B cell (primary cell): ENCODE results near the gene CAMK1D. TPM values are rescaled to one million over a fixed set of nuclear protein-coding genes. Genes with fewer than 3 reads are reported as not detected.

Experiments
- ATAC-seq: fragments of 200-7000 bp; cut with Tn5 transposase; one replicate; pipeline ENCODE4 v1.10.0; 2021; ENCODE audit warnings: low read depth, mild to moderate bottlenecking, moderate number of reproducible peaks, moderate library complexity
- CTCF ChIA-PET: fragments of 350-600 bp; sonication (Branson Sonifier 250); formaldehyde crosslinking; loops from one replicate; lab custom pipeline; 2021; ENCODE audit warnings: antibody characterized with exemption, inconsistent platforms; lab: Charles Lee
- POLR2A ChIA-PET: fragments of 350-600 bp; sonication (Branson Sonifier 250); formaldehyde crosslinking; loops from one replicate; lab custom pipeline; 2021; ENCODE audit warnings: antibody characterized with exemption; lab: Charles Lee
- DNase-seq: peaks from one replicate; pipeline ENCODE4 v3.0.0; 2013
- H2AFZ ChIP-seq: 2 replicates; pipeline ENCODE4 v1.6.1; 2012; ENCODE audit warnings: mild to moderate bottlenecking, low read depth, low read length; ENCODE audit not compliant: insufficient read depth, poor library complexity, severe bottlenecking
- H3K27ac ChIP-seq, 2 donors: 1 replicate in 1 of 2; 2 replicates in 1 of 2; pipeline ENCODE4 v1.5.1; 2012 to 2013; ENCODE audit warnings: low read length in 2 of 2, mild to moderate bottlenecking in 2 of 2, moderate library complexity in 1 of 2
- H3K27me3 ChIP-seq, 4 experiments: fragments of 200-600 bp in 1 of 4; sonication (generic) in 1 of 4; replicated peaks in 1 of 4; 1 replicate in 2 of 4; 2 replicates in 2 of 4; pipeline versions ENCODE4 v1.6.1 to v1.7.0; 2013 to 2016; ENCODE audit warnings: low read length in 3 of 4, mild to moderate bottlenecking in 2 of 4, mixed read lengths in 1 of 4, moderate library complexity in 1 of 4; ENCODE audit not compliant: insufficient read depth in 4 of 4, control insufficient read depth in 3 of 4; ENCODE audit errors: control extremely low read depth in 1 of 4
- H3K36me3 ChIP-seq, 2 experiments: replicated peaks in 1 of 2; 1 replicate in 1 of 2; 2 replicates in 1 of 2; pipeline versions ENCODE4 v1.6.1 to v1.7.1; 2013; ENCODE audit warnings: low read length in 1 of 2; ENCODE audit not compliant: insufficient read depth in 2 of 2, control insufficient read depth in 1 of 2; ENCODE audit errors: control extremely low read depth in 1 of 2, extremely low read depth in 1 of 2
- H3K4me1 ChIP-seq, 2 donors: fragments of 200-600 bp in 1 of 2; sonication (generic) in 1 of 2; 1 replicate in 1 of 2; 2 replicates in 1 of 2; pipeline versions ENCODE4 v1.5.1 to v1.6.1; 2013 to 2017; ENCODE audit warnings: low read length in 2 of 2; ENCODE audit not compliant: control insufficient read depth in 2 of 2, insufficient read depth in 2 of 2
- H3K4me2 ChIP-seq: replicated peaks from 2 replicates; pipeline ENCODE3; 2012; ENCODE audit warnings: mild to moderate bottlenecking, low read depth, low read length; ENCODE audit not compliant: poor library complexity, severe bottlenecking
- H3K4me3 ChIP-seq, 5 experiments: fragments of 200-600 bp in 1 of 5; sonication (generic) in 1 of 5; 1 replicate in 3 of 5; 2 replicates in 2 of 5; pipeline versions ENCODE4 v1.5.1 to v1.7.0; 2011 to 2016; ENCODE audit warnings: low read length in 4 of 5, mild to moderate bottlenecking in 4 of 5, low read depth in 2 of 5, control low read depth in 1 of 5, moderate library complexity in 1 of 5; ENCODE audit not compliant: insufficient read depth in 1 of 5; ENCODE audit errors: control extremely low read depth in 1 of 5, extremely low read depth in 1 of 5
- H3K79me2 ChIP-seq: fragments of 200-600 bp; sonication (generic); one replicate; pipeline ENCODE4 v1.6.0; 2016; ENCODE audit warnings: low read length; ENCODE audit not compliant: control insufficient read depth, insufficient read depth
- H3K9ac ChIP-seq: fragments of 200-600 bp; sonication (generic); 2 replicates; pipeline ENCODE4 v1.6.1; 2017; ENCODE audit warnings: mild to moderate bottlenecking, low read length, moderate library complexity
- H3K9me3 ChIP-seq, 3 donors: one replicate each; pipeline versions ENCODE4 v1.6.1 to v1.7.1; 2013; ENCODE audit warnings: low read length in 2 of 3; ENCODE audit not compliant: control insufficient read depth in 2 of 3, insufficient read depth in 1 of 3; ENCODE audit errors: control extremely low read depth in 1 of 3
- H4K20me1 ChIP-seq: 2 replicates; pipeline ENCODE4 v1.6.0; 2012; ENCODE audit warnings: mild to moderate bottlenecking, low read length; ENCODE audit not compliant: insufficient read depth, control insufficient read depth, poor library complexity, severe bottlenecking
- H3K27ac Mint-ChIP-seq: one replicate; pipeline ENCODE4 v1.8.0; 2021; ENCODE audit warnings: mixed read lengths
- H3K27me3 Mint-ChIP-seq: one replicate; pipeline ENCODE4 v1.8.0; 2021; ENCODE audit warnings: mixed read lengths
- H3K4me1 Mint-ChIP-seq: one replicate; pipeline ENCODE4 v1.8.0; 2021; ENCODE audit warnings: mixed read lengths
- H3K4me3 Mint-ChIP-seq: one replicate; pipeline ENCODE4 v1.8.0; 2021; ENCODE audit warnings: mixed read lengths
- H3K9me3 Mint-ChIP-seq: one replicate; pipeline ENCODE4 v1.8.0; 2022; ENCODE audit warnings: mixed read lengths; ENCODE audit not compliant: insufficient read depth
- EZH2 ChIP-seq: IDR thresholded peaks from 2 replicates; pipeline ENCODE4 v1.6.1; 2012; ENCODE audit warnings: borderline replicate concordance, low read depth, mild to moderate bottlenecking, moderate library complexity, low read length; ENCODE audit not compliant: insufficient read depth, poor library complexity, severe bottlenecking
- WGBS: methylation state at CpG from one replicate; pipeline ENCODE4 v1.1.5; 2013; ENCODE audit warnings: missing lambda C conversion rate; ENCODE audit not compliant: insufficient coverage; 5-methylcytosine and 5-hydroxymethylcytosine counted together
- intact Hi-C: fragments of 100-400 bp; cut with micrococcal nuclease; formaldehyde crosslinking; loops from one replicate; pipeline ENCODE4 v1.10.0; 2022
- polyA plus RNA-seq: library from polyadenylated mRNA; depleted of rRNA; stranded (reverse); fragments of >200 nt; gene quantifications from 2 replicates; pipeline ENCODE4 v1.2.3, GENCODE V29; 2012
- total RNA-seq, 2 donors: library from RNA; stranded (reverse); fragments of 120-200 nt in 1 of 2; gene quantifications; 1 replicate in 1 of 2; 2 replicates in 1 of 2; pipeline versions ENCODE4 v1.2.3 to v1.2.4, GENCODE V29; 2013 to 2022
- TF ChIP-seq, protein P1 (sequence below): fragments of 200-600 bp; IDR thresholded peaks from one replicate; pipeline ENCODE4 v1.8.0; 2022; ENCODE audit warnings: antibody characterized with exemption, mild to moderate bottlenecking

Gene CAMK1D
- total and polyA plus RNA-seq, 2 donors (not counting 1 experiment from before 2014, with no cell fraction given): 34.1 to 69.7 TPM

DNA sequence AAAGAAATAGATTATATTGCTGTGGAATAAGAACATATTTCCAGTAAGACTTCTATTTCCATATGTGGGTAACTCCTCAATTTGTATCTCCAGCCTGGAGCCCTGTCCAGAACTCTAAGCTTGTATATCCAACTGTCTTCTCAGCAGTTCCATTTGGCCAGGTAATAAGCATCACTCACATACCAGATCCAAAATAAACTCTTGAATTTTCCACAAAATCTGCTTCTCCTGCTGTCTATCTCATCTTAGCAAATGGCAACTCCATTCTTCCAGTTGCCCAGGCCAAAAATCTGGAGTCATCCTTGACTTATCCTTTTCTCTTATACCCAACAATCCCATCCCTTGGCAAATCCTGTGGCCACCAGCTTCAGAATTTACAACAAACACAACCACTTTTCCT lies 325.8 kb downstream of the CAMK1D start:
- no peaks in the 10 kb centered on the region for H3K27me3 ChIP-seq
- peaks cover under 1% of the 10 kb centered on the region for H3K9me3 Mint-ChIP-seq
- no peaks in the 10 kb centered on the region for H3K9me3 ChIP-seq
- ChIA-PET POLR2A (no interaction called here), CTCF (no interaction called here)
- H3K9ac ChIP-seq: no peak overlapping the region
- no peak for ATAC-seq
- no peak overlapping the region for H2AFZ ChIP-seq
- H3K79me2 ChIP-seq: peaks cover 54% of the 10 kb centered on the region
- H3K4me1 Mint-ChIP-seq: peaks cover 2% of the 10 kb centered on the region
- peaks cover 3 to 27% of the 10 kb centered on the region in 2 experiments for H3K36me3 ChIP-seq
- no peak overlapping the region for H3K4me3 ChIP-seq
- no peak overlapping the region for H3K4me3 Mint-ChIP-seq
- H3K27me3 Mint-ChIP-seq: no peaks in the 10 kb centered on the region
- intact Hi-C loops: no loop called here
- no peak overlapping the region for H3K27ac Mint-ChIP-seq
- H4K20me1 ChIP-seq: peaks cover 30% of the 10 kb centered on the region
- H3K4me2 ChIP-seq: no peak overlapping the region
- no peak for DNase-seq
- H3K4me1 ChIP-seq: no peaks in the 10 kb centered on the region
- TF ChIP-seq, protein P1, sequence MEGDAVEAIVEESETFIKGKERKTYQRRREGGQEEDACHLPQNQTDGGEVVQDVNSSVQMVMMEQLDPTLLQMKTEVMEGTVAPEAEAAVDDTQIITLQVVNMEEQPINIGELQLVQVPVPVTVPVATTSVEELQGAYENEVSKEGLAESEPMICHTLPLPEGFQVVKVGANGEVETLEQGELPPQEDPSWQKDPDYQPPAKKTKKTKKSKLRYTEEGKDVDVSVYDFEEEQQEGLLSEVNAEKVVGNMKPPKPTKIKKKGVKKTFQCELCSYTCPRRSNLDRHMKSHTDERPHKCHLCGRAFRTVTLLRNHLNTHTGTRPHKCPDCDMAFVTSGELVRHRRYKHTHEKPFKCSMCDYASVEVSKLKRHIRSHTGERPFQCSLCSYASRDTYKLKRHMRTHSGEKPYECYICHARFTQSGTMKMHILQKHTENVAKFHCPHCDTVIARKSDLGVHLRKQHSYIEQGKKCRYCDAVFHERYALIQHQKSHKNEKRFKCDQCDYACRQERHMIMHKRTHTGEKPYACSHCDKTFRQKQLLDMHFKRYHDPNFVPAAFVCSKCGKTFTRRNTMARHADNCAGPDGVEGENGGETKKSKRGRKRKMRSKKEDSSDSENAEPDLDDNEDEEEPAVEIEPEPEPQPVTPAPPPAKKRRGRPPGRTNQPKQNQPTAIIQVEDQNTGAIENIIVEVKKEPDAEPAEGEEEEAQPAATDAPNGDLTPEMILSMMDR: no peak
- TF ChIP-seq EZH2: no peak
- no peak overlapping the region for H3K27ac ChIP-seq

DNA sequence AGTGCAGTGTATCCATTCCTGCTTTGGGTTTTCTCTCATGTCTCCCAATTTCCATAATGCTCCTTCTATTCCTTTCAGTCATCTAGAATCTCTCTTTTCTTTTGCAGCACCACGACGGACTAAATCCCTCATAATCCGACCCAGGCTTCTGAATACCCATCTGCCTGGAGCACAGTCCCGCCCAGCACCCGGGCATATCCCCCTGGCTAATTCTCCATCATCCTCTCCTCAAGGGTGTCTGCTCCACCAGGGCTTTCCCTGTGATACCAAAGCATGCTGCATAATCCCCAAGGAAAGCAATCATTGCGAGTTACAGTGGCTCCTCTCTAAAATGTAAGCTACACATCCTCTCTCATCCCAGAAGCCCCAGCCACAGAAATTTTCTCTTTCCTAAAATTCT lies 330.3 kb downstream of the CAMK1D start:
- ATAC-seq: no peak
- peaks cover 50% of the 10 kb centered on the region for H4K20me1 ChIP-seq
- H3K4me1 ChIP-seq: no peaks in the 10 kb centered on the region
- H3K27me3 Mint-ChIP-seq: no peaks in the 10 kb centered on the region
- H3K27me3 ChIP-seq: no peaks in the 10 kb centered on the region
- TF ChIP-seq EZH2: no peak
- TF ChIP-seq, protein P1: no peak
- no peak overlapping the region for H3K9ac ChIP-seq
- H3K4me3 Mint-ChIP-seq: no peak overlapping the region
- peaks cover 79% of the 10 kb centered on the region for H3K79me2 ChIP-seq
- H3K9me3 Mint-ChIP-seq: no peaks in the 10 kb centered on the region
- ChIA-PET CTCF (interaction anchor here (0.6 kb wide), 1 partner anchor 1969 kb away, joined by 3 read pairs; no protein-coding TSS in a partner anchor), POLR2A (no interaction called here)
- no peak overlapping the region for H3K4me2 ChIP-seq
- WGBS: 95% methylated on average over 6 of the region's 6 CpGs
- intact Hi-C loops: no loop called here
- peaks cover 3 to 30% of the 10 kb centered on the region in 2 experiments for H3K36me3 ChIP-seq
- H3K27ac ChIP-seq: no peak overlapping the region
- no peak for DNase-seq
- no peaks in the 10 kb centered on the region for H3K9me3 ChIP-seq
- H3K27ac Mint-ChIP-seq: no peak overlapping the region
- H3K4me1 Mint-ChIP-seq: peaks cover 9% of the 10 kb centered on the region
- H3K4me3 ChIP-seq: no peak overlapping the region
- H2AFZ ChIP-seq: no peak overlapping the region
